GM15510 (cell line): Measurements from ENCODE around the gene LMTK2.

Experiments used
- POLR2A ChIP-seq: IDR thresholded peaks from 3 replicates; pipeline ENCODE4 v1.6.1; 2011; ENCODE audit warnings: borderline replicate concordance; ENCODE audit not compliant: insufficient read length; ENCODE audit errors: extremely low read depth

The LMTK2 gene

DNA sequence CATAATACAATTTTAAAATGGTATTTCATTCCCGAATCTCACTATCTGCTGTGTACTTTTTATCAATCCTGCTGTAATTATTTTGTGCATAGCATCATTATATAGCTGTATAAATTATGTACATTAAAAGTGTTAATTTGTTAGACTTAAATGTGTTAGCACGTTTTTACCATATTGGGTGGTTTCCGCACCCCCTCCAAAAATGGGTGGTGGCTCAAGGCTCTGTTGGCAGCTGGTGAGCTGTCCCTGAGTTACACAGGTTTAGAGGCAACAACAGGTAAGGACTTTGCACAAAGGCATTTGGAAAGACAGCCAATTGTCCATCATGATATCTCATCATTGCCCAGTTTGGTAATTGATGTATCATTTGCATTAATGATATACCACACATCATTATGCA, 18.6 kb upstream of the LMTK2 start:
- no peak for TF ChIP-seq POLR2A

DNA sequence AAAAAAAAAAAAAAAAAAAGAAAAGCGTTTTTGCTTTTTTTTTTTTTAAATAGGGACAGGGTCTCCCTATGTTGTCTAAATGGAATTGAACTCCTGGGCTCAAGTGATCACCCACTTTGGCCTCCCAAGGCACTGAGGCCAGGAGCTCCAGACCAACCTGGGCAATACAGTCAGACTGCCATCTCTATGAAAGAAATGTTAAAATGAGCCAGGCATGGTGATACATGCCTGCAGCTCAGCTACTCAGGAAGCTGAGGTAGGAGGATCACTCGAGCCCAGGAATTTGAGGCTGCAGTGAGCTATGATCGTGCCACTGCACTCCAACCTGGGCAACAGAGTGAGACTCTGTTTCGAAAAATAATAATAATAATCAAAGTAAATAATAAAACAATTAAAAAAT, 16.5 kb upstream of the LMTK2 start:
- no peak for TF ChIP-seq POLR2A

DNA sequence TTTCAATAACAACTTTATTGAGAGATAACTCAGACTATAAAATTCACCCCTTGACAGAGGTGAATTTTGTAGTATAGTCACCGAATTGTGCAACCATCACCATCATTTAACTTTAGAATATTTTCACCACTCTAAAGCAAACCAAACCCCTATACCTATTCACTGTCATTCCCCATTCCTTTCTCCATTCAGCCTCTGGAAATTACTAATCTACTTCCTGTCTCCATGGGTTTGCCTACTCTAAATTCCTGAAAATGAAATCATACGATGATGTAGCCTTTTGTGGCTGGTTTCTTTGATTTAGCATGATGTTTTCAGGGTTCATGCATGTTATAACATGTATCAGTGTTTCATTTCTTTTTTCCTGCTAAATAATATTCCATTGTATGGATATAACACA, 15.6 kb upstream of the LMTK2 start:
- TF ChIP-seq POLR2A = no peak

DNA sequence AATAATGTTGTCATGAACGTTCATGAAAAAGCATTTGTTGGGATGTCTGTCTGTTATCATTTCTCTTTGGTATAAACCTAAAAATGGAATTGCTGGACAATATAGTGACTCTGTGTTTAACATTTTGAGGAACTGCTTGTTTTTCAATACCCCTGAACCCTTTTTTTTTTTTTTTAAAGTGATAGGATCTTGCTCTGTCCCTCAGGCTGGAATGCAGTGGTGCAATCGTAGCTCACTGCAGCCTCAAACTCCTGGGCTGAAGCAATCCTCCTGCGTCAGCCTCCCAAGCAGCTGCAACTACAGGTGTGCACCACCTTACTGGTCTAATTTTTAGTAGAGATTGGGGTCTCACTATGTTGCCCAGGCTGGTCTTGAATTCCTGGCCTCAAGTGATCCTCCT, 15.1 kb upstream of the LMTK2 start:
- no peak for TF ChIP-seq POLR2A

DNA sequence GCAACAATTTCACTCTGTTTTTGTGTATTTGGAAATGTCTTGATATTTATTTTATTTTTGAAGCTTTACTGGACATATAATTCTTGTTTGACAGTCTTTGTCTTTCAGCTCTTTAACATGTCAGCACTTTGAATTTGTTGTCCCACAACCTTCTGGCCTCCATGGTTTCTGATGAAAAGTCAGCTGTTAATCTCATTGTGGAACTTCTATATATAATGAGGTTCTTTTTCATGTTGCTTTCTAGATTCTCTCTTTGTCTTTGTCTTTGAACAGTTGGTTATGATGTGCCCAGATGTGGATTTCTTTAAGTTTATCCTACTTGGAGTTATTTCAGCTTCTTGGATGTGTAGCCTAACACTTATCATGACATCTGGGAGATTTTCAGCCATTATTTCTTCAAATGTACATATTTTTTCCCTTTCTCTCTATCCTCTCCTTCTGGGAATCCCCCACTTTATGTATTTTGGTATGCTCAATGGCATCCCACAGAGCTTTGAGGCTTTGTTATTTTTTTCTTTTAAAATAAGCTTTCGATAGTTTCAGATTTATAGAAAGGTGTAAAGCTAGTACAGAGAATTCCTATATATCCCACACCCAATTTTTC, 9.5 kb upstream of the LMTK2 start:
- no peak for TF ChIP-seq POLR2A

- TF ChIP-seq POLR2A = no peak
Observed at GRCh38 chr7:98100088-98100487, 6.6 kb upstream of the LMTK2 start.

GRCh38 chr7:98102170-98102569, 4.5 kb upstream of the LMTK2 start:
- TF ChIP-seq POLR2A = no peak

GRCh38 chr7:98105942-98106544, 619 bp upstream of the LMTK2 start:
- TF ChIP-seq POLR2A = no peak

DNA sequence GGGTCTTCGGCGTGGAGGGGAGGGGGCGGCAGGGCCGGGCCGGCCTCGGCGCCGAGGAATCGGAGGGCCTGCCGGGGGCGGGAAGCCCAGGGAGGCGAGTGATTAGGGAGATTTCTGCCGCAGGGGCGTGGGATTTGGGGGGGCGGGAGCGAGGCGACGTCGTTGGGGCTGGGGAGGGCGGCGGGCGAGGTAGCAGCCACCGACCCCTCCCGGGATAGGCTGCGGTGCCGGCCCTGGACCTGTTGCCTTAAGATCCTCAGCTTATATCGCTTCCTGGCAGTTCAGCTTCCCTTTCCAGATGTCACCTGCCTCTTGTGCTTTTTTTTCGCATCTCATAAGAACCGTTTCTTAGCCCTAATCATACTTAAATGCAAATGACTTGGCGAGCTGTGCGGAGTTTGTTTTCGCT, 655 bp downstream of the LMTK2 start:
- no peak for TF ChIP-seq POLR2A

- no peak for TF ChIP-seq POLR2A
Observed at GRCh38 chr7:98110249-98111022, 3.8 kb downstream of the LMTK2 start.

DNA sequence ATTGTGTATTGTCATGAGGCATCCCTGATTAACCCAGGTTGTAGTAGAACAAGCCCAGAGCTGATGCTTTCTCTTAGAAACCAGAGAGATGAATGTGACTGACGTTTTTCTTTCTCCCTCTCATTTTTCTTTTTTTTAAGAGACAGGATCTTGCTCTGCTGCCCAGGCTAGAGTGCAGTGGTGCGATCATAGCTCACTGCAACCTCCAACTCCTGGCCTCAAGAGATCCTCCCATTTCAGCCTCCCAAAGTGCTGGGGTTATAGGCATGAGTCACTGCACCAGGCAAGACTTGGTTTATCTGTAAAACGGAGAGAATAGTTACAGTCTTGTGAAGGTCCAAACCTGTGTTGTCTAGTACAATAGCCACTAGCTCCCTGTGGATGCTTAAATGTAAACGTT, 5.4 kb downstream of the LMTK2 start:
- TF ChIP-seq POLR2A = no peak

- TF ChIP-seq POLR2A = no peak
Observed at GRCh38 chr7:98115746-98116525, 9.3 kb downstream of the LMTK2 start.

GRCh38 chr7:98116656-98117461, 10.2 kb downstream of the LMTK2 start:
- TF ChIP-seq POLR2A = no peak

DNA sequence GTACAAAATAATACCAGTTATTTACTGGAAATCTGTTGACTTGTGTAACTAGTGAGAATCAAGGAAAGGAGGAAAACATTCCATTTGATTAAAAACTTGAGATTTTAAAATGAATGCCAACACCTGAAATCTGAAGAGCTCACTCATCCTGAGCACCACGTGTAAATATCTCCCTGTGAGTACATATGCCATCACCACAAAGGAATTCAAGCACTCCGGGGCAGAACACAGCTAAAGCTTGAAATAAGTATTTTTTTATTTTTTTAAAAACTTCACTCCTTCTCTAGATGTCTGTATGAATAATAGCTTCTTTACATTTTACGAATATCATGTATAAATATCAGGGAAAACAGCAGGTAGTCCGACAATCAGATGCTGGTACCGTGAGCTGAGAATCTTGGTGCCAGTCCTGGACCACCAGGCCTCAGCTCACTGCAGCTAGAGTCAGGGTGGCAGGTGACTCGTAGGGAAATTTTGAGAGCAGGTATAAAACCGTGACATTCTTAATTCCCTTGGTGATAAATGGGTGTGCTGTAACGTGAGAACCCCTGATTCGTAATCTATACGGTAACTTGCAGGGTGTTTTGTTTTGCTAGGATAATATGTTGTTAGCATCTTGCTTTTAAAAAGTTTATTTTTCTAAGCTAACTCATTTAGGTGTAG, 12.7 kb downstream of the LMTK2 start:
- no peak for TF ChIP-seq POLR2A
